Right atrium auricular region (tissue), 2 donors: ENCODE results near the gene ST6GAL1. TPM values are rescaled to one million over a fixed set of nuclear protein-coding genes. Genes with fewer than 3 reads are reported as not detected.
"Not testable (repeated sequence)": the region's sequence is repeated elsewhere in the genome, so short reads cannot be mapped to it uniquely, and the experiment has no call there.

Experiments
- DNase-seq: peaks from one replicate; pipeline ENCODE4 v3.0.0-alpha.2; 2019; ENCODE audit warnings: low spot score
- H3K27ac ChIP-seq, 2 donors: fragments of 200-600 bp; sonication (generic); 1 replicate in 1 of 2; 2 replicates in 1 of 2; pipeline ENCODE4 v1.5.1; 2016 to 2019
- H3K27me3 ChIP-seq, 2 donors: fragments of 200-600 bp; sonication (generic); one replicate each; pipeline versions ENCODE4 v1.5.1 to v1.6.0; 2017 to 2019
- H3K36me3 ChIP-seq: fragments of 200-600 bp; sonication (generic); one replicate; pipeline ENCODE4 v1.5.1; 2016
- H3K4me1 ChIP-seq, 2 donors: fragments of 200-600 bp; sonication (generic); one replicate each; pipeline versions ENCODE4 v1.5.1 to v1.6.0; 2017 to 2019
- H3K4me3 ChIP-seq, 2 donors: fragments of 200-600 bp; sonication (generic); 1 replicate in 1 of 2; 2 replicates in 1 of 2; pipeline ENCODE4 v1.5.1; 2017 to 2019; ENCODE audit warnings: mild to moderate bottlenecking in 1 of 2, moderate library complexity in 1 of 2
- H3K9me3 ChIP-seq, 2 donors: fragments of 200-600 bp; sonication (generic); one replicate each; pipeline ENCODE4 v1.5.1; 2019
- CTCF ChIP-seq, 2 donors: fragments of 200-600 bp; sonication (generic); IDR thresholded peaks; one replicate each; pipeline ENCODE4 v1.5.1; 2019; ENCODE audit warnings: antibody characterized with exemption in 2 of 2
- total RNA-seq, 2 donors: library from RNA; depleted of rRNA; stranded (reverse); fragments of >200 nt; gene quantifications; one replicate each; pipeline ENCODE4 v1.1.0, GENCODE V29; 2016

The ST6GAL1 gene
- total RNA-seq, 2 donors from 2014 or later: 55.1 to 94.3 TPM

GRCh38 chr3:186989429-186989828 lies 59.1 kb downstream of the ST6GAL1 start:
- no peaks in the 10 kb centered on the region for H3K27me3 ChIP-seq
- no peak for DNase-seq
- no peaks in the 10 kb centered on the region for H3K36me3 ChIP-seq
- H3K4me1 ChIP-seq: peaks cover 0 to 58% of the 10 kb centered on the region in 2 donors
- no peak for TF ChIP-seq CTCF (IDR thresholded peaks at IDR 0.05)
- peak overlapping the region; percentile 6 to 39 for H3K27ac ChIP-seq
- H3K4me3 ChIP-seq: no peak overlapping the region
- H3K9me3 ChIP-seq: no peaks in the 10 kb centered on the region

- no peaks in the 10 kb centered on the region for H3K36me3 ChIP-seq
- H3K27ac ChIP-seq: peak overlapping the region in 1 of 2 donors; percentile 39
- no peak overlapping the region for H3K4me3 ChIP-seq
- peaks cover 0 to 61% of the 10 kb centered on the region in 2 donors for H3K4me1 ChIP-seq
- TF ChIP-seq CTCF (IDR thresholded peaks at IDR 0.05): no peak
- DNase-seq: no peak
- no peaks in the 10 kb centered on the region for H3K27me3 ChIP-seq
- no peaks in the 10 kb centered on the region for H3K9me3 ChIP-seq
Observed at GRCh38 chr3:186990277-186990676, 60.0 kb downstream of the ST6GAL1 start.

- no peak for TF ChIP-seq CTCF (IDR thresholded peaks at IDR 0.05)
- Histone ChIP-seq H3K9me3 (no peaks in the 10 kb centered on the region), H3K27ac (peak overlapping the region; percentile 6 to 46), H3K4me3 (no peak overlapping the region), H3K4me1 (peaks cover 0 to 60% of the 10 kb centered on the region in 2 donors), H3K27me3 (no peaks in the 10 kb centered on the region), H3K36me3 (no peaks in the 10 kb centered on the region)
- no peak for DNase-seq
Observed at GRCh38 chr3:186990878-186991308, 60.6 kb downstream of the ST6GAL1 start.

- peak overlapping the region; percentile 6 to 46 for H3K27ac ChIP-seq
- TF ChIP-seq CTCF (IDR thresholded peaks at IDR 0.05): no peak
- DNase-seq: no peak
- H3K4me1 ChIP-seq: peaks cover 0 to 60% of the 10 kb centered on the region in 2 donors
- no peaks in the 10 kb centered on the region for H3K36me3 ChIP-seq
- no peaks in the 10 kb centered on the region for H3K27me3 ChIP-seq
- no peak overlapping the region for H3K4me3 ChIP-seq
- no peaks in the 10 kb centered on the region for H3K9me3 ChIP-seq
Observed at GRCh38 chr3:186991470-186991869, 61.1 kb downstream of the ST6GAL1 start.

GRCh38 chr3:186992096-186992495 lies 61.8 kb downstream of the ST6GAL1 start:
- not testable (repeated sequence) for H3K36me3 ChIP-seq, DNase-seq, H3K9me3 ChIP-seq, H3K4me3 ChIP-seq, H3K27me3 ChIP-seq
- H3K4me1 ChIP-seq: peaks cover 0 to 60% of the 10 kb centered on the region in 2 donors
- H3K27ac ChIP-seq: peak overlapping the region; percentile 6 to 46

- Histone ChIP-seq H3K27me3 (no peaks in the 10 kb centered on the region), H3K27ac (peak overlapping the region in 1 of 2 donors; percentile 46), H3K4me1 (peaks cover 0 to 59% of the 10 kb centered on the region in 2 donors), H3K9me3 (no peaks in the 10 kb centered on the region), H3K36me3 (no peaks in the 10 kb centered on the region), H3K4me3 (no peak overlapping the region)
- DNase-seq: no peak
- no peak for TF ChIP-seq CTCF (IDR thresholded peaks at IDR 0.05)
Observed at GRCh38 chr3:186993210-186993782, 63.0 kb downstream of the ST6GAL1 start.
